GM12878 (cell line): ENCODE measurements around the gene SSR2.

Experiments used
- EP300 ChIP-seq, 2 experiments: fragments of 150-350 bp in 1 of 2; IDR thresholded peaks; 2 replicates each; pipeline ENCODE4 v1.6.1; 2011 to 2012; ENCODE audit warnings: low read depth in 2 of 2, low read length in 2 of 2, borderline replicate concordance in 1 of 2, improper control_type of control experiment in 1 of 2, inconsistent platforms in 1 of 2; ENCODE audit not compliant: control insufficient read depth in 1 of 2
- EZH2 ChIP-seq: IDR thresholded peaks from 2 replicates; pipeline ENCODE4 v1.6.1; 2012; ENCODE audit warnings: low read depth, mild to moderate bottlenecking, control low read depth, inconsistent platforms, low read length, borderline replicate concordance; ENCODE audit not compliant: control insufficient read depth
- FOXM1 ChIP-seq: IDR thresholded peaks from 2 replicates; pipeline ENCODE4 v1.6.1; 2012; ENCODE audit warnings: low read depth, mild to moderate bottlenecking, inconsistent platforms, low read length, moderate library complexity
- GABPA ChIP-seq: IDR thresholded peaks from 2 replicates; pipeline ENCODE4 v1.6.1; 2014; ENCODE audit warnings: antibody characterized with exemption, low read depth, mild to moderate bottlenecking, inconsistent platforms
- POLR2A ChIP-seq: IDR thresholded peaks from 2 replicates; pipeline ENCODE4 v1.6.1; 2011; ENCODE audit warnings: low read depth, mild to moderate bottlenecking, low read length
- POLR2AphosphoS5 ChIP-seq: IDR thresholded peaks from 2 replicates; pipeline ENCODE4 v1.6.1; 2011; ENCODE audit warnings: mild to moderate bottlenecking, low read length, inconsistent platforms
- SMARCA5 ChIP-seq: fragments of 450-650 bp; IDR thresholded peaks from 2 replicates; pipeline ENCODE4 v1.6.1; 2017; ENCODE audit warnings: mild to moderate bottlenecking
- TF ChIP-seq, protein P1 (sequence below), 3 experiments: IDR thresholded peaks in 2 of 3; conservative IDR thresholded peaks in 1 of 3; 2 replicates each; pipeline ENCODE4 v1.5.1; 2011; ENCODE audit warnings: low read depth in 3 of 3, low read length in 3 of 3, mild to moderate bottlenecking in 3 of 3, control low read depth in 2 of 3, moderate library complexity in 2 of 3, inconsistent platforms in 1 of 3, mixed read lengths in 1 of 3; ENCODE audit not compliant: control insufficient read depth in 2 of 3, insufficient read depth in 1 of 3; ENCODE audit errors: extremely low read depth in 1 of 3
- TF ChIP-seq, protein P2 (sequence below): IDR thresholded peaks from 2 replicates; pipeline ENCODE4 v1.6.1; 2012; ENCODE audit warnings: low read depth, low read length, improper control_type of control experiment

DNA sequence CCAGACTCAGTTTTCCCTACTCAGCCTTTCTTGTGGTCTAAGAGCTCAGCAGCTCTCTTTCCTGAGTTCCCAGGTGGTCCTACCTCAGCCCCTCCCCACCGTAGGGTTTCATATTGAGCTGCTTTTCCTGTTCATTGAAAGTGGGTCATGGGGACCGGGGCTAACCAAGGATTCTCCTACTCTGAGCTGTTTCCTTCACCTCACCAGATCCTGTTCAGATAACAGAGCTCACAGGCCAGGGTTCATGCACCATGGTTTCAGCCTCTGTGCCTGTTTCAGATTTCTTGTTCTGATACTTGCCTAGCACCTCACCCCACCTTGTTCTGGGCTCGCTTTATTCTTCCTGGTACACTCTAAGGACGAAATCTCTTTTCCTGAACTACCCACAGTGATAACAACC is 24.3 kb upstream of the SSR2 start:
- TF ChIP-seq, protein P1, sequence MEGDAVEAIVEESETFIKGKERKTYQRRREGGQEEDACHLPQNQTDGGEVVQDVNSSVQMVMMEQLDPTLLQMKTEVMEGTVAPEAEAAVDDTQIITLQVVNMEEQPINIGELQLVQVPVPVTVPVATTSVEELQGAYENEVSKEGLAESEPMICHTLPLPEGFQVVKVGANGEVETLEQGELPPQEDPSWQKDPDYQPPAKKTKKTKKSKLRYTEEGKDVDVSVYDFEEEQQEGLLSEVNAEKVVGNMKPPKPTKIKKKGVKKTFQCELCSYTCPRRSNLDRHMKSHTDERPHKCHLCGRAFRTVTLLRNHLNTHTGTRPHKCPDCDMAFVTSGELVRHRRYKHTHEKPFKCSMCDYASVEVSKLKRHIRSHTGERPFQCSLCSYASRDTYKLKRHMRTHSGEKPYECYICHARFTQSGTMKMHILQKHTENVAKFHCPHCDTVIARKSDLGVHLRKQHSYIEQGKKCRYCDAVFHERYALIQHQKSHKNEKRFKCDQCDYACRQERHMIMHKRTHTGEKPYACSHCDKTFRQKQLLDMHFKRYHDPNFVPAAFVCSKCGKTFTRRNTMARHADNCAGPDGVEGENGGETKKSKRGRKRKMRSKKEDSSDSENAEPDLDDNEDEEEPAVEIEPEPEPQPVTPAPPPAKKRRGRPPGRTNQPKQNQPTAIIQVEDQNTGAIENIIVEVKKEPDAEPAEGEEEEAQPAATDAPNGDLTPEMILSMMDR (IDR thresholded peaks at IDR 0.05 in 2 of 3, conservative IDR thresholded peaks at IDR 0.05 in 1 of 3; ENCODE audit: control insufficient read depth in 2 of 3, extremely low read depth in 1 of 3, insufficient read depth in 1 of 3, low read depth in 3 of 3, low read length in 3 of 3): no peak
- TF ChIP-seq EP300 (IDR thresholded peaks at IDR 0.05; ENCODE audit: borderline replicate concordance in 1 of 2, control insufficient read depth in 1 of 2, low read depth in 2 of 2, low read length in 2 of 2): no peak
- no peak for TF ChIP-seq POLR2A
- no peak for TF ChIP-seq FOXM1
- no peak for TF ChIP-seq SMARCA5
- TF ChIP-seq GABPA: no peak
- TF ChIP-seq EZH2: no peak
- no peak for TF ChIP-seq POLR2AphosphoS5
- TF ChIP-seq, protein P2, sequence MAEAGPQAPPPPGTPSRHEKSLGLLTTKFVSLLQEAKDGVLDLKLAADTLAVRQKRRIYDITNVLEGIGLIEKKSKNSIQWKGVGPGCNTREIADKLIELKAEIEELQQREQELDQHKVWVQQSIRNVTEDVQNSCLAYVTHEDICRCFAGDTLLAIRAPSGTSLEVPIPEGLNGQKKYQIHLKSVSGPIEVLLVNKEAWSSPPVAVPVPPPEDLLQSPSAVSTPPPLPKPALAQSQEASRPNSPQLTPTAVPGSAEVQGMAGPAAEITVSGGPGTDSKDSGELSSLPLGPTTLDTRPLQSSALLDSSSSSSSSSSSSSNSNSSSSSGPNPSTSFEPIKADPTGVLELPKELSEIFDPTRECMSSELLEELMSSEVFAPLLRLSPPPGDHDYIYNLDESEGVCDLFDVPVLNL: no peak
